Right hindlimb (tissue), 1 donor: ENCODE results near the gene TK2.
"Not testable (repeated sequence)": the region's sequence is repeated elsewhere in the genome, so short reads cannot be mapped to it uniquely, and the experiment has no call there.

Source experiments
- DNase-seq: peaks from one replicate; pipeline ENCODE4 v3.0.0-alpha.2; 2018

The TK2 gene

GRCh38 chr16:66549284-66550131 lies at the start of gene TK2:
TK2 (minus strand) TSS chr16:66550122; CDS start chr16:66550061, 61 bp downstream.
- peak; percentile 91 for DNase-seq

DNA sequence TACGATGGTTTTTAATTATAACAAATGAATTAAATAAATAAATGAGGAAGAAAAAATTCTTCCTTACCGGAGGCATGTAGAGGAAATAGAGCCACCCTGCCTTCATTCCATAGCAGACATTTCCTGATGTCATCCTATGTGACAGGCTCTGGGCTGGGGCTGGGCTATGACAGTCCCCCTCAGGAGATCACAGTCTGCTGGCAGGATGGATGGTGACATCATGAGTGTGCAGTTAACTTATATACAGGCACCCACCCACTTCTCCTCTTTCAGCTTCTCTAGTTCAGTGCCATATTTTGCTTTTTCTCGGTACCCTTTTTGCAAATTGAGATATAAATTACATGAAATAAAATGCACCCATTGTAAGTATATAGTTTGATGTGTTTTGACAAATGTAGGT lies 48.2 kb upstream of the TK2 start:
- no peak for DNase-seq

DNA sequence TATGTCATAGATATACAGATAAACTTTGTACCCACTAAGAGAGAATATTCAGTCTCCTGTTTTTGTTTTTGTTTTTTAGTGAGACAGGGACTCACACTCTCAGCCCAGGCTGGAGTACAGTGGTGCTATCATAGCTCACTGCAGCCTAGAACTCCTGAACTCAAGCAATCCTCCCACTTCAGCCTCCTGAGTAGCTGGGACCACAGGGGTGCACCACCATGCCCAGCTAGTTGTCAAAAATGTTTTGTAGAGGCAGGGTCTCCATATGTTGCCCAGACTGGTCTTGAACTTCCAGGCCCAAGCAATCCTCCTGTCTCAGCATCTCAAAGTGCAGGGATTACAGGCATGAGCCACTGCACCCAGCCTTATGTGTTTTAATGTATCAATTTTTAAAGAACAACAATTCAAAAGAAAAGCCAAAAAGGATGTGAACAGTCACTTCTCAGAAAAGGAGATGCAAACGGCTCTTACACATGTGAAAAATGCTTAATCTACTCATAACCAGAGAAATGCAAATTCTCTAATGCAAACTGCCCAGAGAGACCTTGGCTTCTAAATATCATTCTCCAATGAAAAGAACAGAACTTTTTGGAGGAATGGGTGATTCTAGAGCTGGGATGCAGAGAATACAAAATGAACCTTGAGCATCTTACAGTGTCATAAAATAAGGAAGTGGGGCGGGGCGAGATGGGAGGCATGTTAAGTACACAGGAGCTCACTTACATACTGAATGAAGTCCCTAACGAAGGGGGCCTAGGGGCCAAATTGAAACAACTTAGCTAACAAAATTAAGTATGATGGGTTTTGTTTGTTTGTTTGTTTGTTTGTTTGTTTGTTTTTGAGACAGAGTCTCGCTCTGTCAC lies 47.3 kb upstream of the TK2 start:
- no peak for DNase-seq

- DNase-seq = not testable (repeated sequence)
Measured at GRCh38 chr16:66596559-66596958, 46.6 kb upstream of the TK2 start.

DNA sequence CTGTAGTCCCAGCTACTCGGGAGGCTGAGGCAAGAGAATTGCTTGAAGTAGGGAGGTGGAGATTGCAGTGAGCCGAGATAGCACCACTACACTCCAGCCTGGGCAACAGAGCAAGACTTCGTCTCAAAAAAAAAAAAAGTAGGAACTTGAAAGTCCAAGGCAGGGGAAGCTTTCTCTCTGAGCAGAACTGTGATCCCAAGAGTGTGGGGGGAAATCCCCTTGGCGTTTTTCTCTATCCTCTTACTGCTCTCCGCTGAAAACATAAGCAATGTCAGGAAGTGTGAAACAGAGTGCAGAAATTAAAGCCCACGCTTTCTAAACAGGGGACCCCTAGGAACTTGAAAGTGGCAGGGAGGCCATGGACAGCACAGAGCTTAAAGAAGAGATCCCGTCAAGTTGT lies 44.8 kb upstream of the TK2 start:
- DNase-seq = no peak

DNA sequence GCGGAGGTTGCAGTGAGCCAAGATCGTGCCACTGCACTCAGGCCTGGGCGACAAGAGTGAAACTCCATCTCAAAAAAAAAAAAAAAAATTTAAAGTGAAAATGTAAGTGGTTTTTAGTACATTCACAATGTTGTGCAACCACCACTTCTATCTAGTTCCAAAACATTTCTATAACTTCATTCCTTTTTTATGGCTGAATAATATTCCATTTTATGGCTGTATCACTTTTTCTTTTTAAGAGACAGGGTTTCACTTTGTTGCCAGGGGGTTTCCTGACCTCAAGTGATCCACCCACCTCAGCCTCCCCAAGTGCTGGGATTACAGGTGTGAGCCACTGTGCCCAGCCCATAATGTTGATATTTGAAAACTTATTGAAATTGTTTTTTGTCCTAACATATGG lies 42.9 kb upstream of the TK2 start:
- no peak for DNase-seq

GRCh38 chr16:66592241-66592640 lies 42.3 kb upstream of the TK2 start:
- no peak for DNase-seq

GRCh38 chr16:66591018-66591417 lies 41.1 kb upstream of the TK2 start:
- DNase-seq = no peak

GRCh38 chr16:66590322-66590721 lies 40.4 kb upstream of the TK2 start:
- DNase-seq = no peak

- no peak for DNase-seq
Measured at GRCh38 chr16:66588981-66589713, 39.2 kb upstream of the TK2 start.

- no peak for DNase-seq
Measured at GRCh38 chr16:66587881-66588600, 38.1 kb upstream of the TK2 start.

GRCh38 chr16:66585481-66586239 lies 35.7 kb upstream of the TK2 start:
- DNase-seq = no peak

DNA sequence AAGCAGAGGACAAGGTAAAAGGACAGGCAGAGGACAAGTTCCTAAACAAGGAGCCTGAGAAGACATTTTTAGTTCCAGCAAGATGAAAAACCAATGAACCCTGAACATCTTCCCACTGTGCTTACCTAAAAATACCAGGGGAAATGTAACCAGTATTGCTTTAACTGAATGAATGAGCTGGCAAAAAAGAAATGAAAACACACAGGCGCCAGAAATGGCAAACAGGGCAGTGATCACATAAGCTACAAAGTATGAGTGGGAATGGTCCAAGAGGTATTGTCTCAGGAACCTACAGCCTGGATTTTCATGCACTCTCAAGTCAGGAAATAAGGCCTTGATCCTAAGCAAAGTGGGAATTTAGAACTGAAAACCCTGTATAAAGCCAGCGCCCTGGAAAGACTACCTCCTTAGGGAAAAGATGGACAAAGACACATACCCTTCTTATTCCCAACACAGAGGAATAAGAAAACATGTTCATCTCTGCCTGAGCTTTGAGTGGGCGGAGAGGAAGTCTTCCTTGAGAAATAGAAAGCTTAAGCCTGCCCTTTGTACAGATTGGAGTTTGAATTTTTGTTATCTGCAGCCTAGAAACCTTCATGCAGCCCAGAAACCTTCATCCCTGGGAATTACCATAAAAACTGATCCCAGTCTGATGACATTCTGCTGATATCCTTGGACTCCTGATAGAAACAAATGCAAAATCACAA lies 31.5 kb upstream of the TK2 start:
- no peak for DNase-seq

GRCh38 chr16:66580605-66581209 lies 30.8 kb upstream of the TK2 start:
- peak; percentile 45 for DNase-seq

DNA sequence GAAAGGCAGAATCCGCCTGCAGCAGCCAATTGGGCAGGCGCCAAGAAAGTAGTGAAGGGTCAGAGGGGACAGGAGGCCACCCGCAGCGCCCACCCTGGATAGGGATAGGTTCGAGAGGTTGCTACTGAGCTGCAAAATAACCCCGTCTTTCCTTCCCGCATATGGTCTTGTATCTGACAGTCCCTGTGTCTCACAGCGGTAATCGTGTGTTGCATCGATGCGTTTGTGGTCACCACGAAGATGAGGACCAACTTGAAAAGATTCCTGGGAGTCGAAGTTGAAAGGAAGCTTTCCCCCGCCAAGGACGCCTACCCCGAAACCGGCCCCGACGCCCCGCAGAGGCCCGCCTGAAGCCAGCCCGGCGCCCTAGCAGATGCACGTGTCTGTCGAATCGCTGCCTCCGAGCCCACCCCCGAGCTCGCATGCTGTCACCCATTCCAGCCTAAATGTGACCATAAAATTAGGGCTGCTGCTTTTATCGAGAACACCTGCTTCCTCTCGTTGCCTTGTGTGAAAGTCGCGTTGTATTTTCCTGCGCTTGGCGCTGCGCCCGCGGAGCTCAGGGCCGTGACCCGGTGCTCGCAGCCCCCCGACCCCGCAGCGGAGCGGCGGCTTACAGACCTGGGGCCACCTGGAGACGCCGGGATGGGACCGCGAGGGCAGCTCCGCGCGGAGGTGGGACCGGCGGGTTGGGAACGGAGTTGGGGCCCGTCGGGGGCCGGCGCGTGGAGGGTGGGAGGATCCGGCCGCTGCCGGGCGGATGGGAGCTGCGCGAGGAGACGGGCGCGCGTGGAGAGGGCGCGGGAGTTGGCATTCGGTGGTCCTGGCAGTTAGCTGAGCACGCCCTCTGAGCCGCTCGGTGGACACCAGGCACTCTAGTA lies 29.0 kb upstream of the TK2 start, which contains the start of gene CMTM2:
Gene CMTM2, plus strand, starts transcription at position 813 of the 881 bp plus-strand sequence. CDS start 145 bp downstream, outside the sequence.
- DNase-seq = peak; percentile 64

DNA sequence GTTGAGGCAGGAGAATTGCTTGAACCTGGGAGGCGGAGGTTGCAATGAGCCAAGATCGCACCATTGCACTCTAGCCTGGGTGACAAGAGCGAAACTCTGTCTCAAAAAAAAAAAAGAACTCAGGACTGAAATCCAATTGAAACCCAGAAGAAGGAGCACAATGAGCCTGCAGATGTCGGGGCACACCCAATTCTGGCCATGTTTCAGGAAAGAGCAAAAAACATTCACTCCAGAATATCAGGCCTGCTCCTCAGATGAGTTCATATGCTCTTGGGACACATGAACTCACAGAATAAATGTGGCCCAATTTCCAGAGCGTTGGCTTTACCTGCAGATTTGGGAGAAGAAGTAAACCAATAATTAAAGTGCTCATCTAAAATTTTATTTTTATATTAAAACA lies 26.4 kb upstream of the TK2 start:
- no peak for DNase-seq

DNA sequence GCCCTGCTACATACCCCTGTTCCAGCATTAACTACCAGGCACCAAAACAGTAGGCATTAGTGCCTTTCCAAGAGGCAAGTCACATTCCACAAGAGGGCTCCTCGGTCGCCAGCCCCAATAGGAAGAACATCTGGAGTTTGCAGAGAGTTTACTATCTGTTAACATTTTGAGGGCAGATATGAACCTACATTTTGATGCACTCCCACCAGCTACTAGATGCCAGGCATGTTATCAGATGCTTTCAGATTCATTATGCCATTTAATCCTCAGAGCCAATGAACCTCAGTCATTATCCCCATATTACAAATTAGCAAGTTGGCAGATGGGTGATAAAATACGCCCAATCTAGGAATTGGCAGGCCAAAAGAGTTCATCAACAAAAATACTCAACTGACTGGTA lies 25.1 kb upstream of the TK2 start:
- no peak for DNase-seq

DNA sequence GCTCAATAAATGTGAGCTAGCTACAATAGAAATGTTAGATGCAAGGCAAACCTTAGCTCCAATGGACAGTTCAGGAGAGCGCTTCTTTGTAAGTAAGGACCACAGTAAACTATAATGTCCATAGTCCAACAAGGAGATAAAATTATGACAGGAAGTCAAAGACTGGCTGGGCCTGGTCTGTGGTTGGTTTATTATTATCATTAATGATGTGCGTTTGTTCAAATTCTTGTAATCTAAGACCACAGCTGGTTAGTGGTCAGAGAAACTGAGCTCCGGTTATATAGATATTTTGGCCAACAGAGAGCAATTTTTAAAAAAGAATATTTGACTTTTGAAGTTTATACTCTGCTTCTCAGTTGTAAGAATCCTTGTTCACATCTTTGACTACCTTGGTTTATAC lies 24.6 kb upstream of the TK2 start:
- DNase-seq = no peak

DNA sequence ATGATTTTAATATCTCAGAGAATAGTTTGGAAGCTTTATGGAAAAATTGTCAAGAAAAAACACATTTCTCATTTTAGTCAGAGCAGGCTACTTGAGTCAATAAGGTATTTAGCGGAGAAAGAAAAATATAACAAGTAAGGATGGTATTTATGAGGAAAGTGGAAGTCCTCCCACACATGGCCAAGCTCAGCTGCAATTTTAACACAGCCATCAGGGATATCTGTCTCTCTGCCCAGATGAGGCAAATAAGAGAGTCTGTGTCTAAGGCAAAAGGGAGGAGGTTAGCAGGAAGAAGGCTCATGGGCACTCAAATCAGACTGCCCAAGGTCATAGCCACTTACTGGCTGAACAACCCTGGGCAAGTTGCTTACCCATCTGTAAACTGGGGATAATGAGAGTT lies 24.2 kb upstream of the TK2 start:
- DNase-seq = no peak
